Panc1 (cell line): Measurements from ENCODE around the gene DSC3. TPM values are rescaled to one million over a fixed set of nuclear protein-coding genes. Genes with fewer than 3 reads are reported as not detected.

Source experiments
- ATAC-seq: fragments of 200-7000 bp; cut with Tn5 transposase; 2 replicates; pipeline ENCODE4 v1.9.1; 2020; ENCODE audit warnings: mild to moderate bottlenecking, moderate library complexity
- BruUV-seq: library from RNA; stranded (reverse); fragments of 400-500 nt; replicated peaks from 2 replicates; lab custom pipeline; 2021; lab: Mats Ljungman, UMichigan
- CTCF ChIA-PET: fragments of 300-600 bp; sonication (Branson Sonifier 250); formaldehyde crosslinking; loops from one replicate; lab custom pipeline; 2022; ENCODE audit warnings: antibody characterized with exemption; lab: Charles Lee
- POLR2A ChIA-PET: fragments of 300-600 bp; sonication (Branson Sonifier 250); formaldehyde crosslinking; loops from one replicate; lab custom pipeline; 2022; ENCODE audit warnings: antibody characterized with exemption; lab: Charles Lee
- DNase-seq: peaks from one replicate; pipeline ENCODE4 v3.0.0-alpha.2; 2010; ENCODE audit warnings: low read depth, low spot score
- H3K27ac ChIP-seq: 2 replicates; pipeline ENCODE4 v1.5.1; 2011; ENCODE audit warnings: mild to moderate bottlenecking, low read length, inconsistent platforms
- H3K27me3 ChIP-seq: fragments of 200-500 bp; sonication (Bioruptor generic); 2 replicates; pipeline ENCODE4 v1.6.0; 2014; ENCODE audit warnings: low read length, inconsistent platforms; ENCODE audit not compliant: control insufficient read depth, insufficient read depth
- H3K36me3 ChIP-seq: fragments of 200-500 bp; sonication (Bioruptor generic); 2 replicates; pipeline ENCODE4 v1.5.1; 2014; ENCODE audit warnings: inconsistent platforms, mild to moderate bottlenecking, low read length, moderate library complexity; ENCODE audit not compliant: control insufficient read depth, insufficient read depth
- H3K4me1 ChIP-seq: 2 replicates; pipeline ENCODE4 v1.5.1; 2011; ENCODE audit warnings: inconsistent platforms, mild to moderate bottlenecking, low read length, moderate library complexity; ENCODE audit not compliant: control insufficient read depth, insufficient read depth
- H3K4me3 ChIP-seq, 2 experiments: 2 replicates each; pipeline ENCODE4 v1.5.1; 2011 to 2012; ENCODE audit warnings: low read depth in 2 of 2, low read length in 2 of 2, mild to moderate bottlenecking in 2 of 2, inconsistent platforms in 1 of 2, moderate library complexity in 1 of 2
- H3K9me3 ChIP-seq: fragments of 200-500 bp; sonication (Bioruptor generic); 2 replicates; pipeline ENCODE4 v1.5.1; 2014; ENCODE audit warnings: low read depth, mild to moderate bottlenecking, inconsistent platforms, low read length, moderate library complexity; ENCODE audit not compliant: control insufficient read depth, insufficient read depth
- CTCF ChIP-seq: fragments of 450-650 bp; IDR thresholded peaks from 2 replicates; pipeline ENCODE4 v1.5.1; 2017; ENCODE audit warnings: mild to moderate bottlenecking
- POLR2AphosphoS5 ChIP-seq: IDR thresholded peaks from 2 replicates; pipeline ENCODE4 v1.6.1; 2012; ENCODE audit warnings: mild to moderate bottlenecking, low read depth, low read length, moderate library complexity
- REST ChIP-seq, 2 experiments: IDR thresholded peaks; 2 replicates each; pipeline ENCODE4 v1.6.1; 2011 to 2012; ENCODE audit warnings: low read depth in 2 of 2, control low read depth in 1 of 2, low read length in 1 of 2, mild to moderate bottlenecking in 1 of 2, moderate library complexity in 1 of 2; ENCODE audit not compliant: insufficient read depth in 1 of 2
- SIN3A ChIP-seq: IDR thresholded peaks from 2 replicates; pipeline ENCODE4 v1.6.1; 2012; ENCODE audit warnings: low read depth, mild to moderate bottlenecking, low read length, moderate library complexity, borderline replicate concordance; ENCODE audit not compliant: insufficient read depth
- TCF7L2 ChIP-seq: IDR thresholded peaks from 2 replicates; pipeline ENCODE4 v1.6.1; 2011; ENCODE audit warnings: mild to moderate bottlenecking, low read depth, low read length, inconsistent platforms
- in situ Hi-C: cut with HindIII; loops from 2 replicates; pipeline ENCODE4 v1.10.0; 2016; ENCODE audit warnings: low sequenced_read_pairs, low pct_unique_long_range_greater_than_20kb
- intact Hi-C: fragments of 100-400 bp; cut with micrococcal nuclease; formaldehyde crosslinking; loops from one replicate; pipeline ENCODE4 v1.10.0; 2022; ENCODE audit not compliant: unreplicated experiment
- total RNA-seq: library from RNA; stranded (reverse); gene quantifications from one replicate; pipeline ENCODE4 v1.2.1, GENCODE V29; 2021; ENCODE audit not compliant: unreplicated experiment

DSC3 gene
- total RNA-seq, 1 experiment from 2014 or later: 0.23 TPM

- POLR2A ChIA-PET: no interaction called here
- H3K27ac ChIP-seq: no peak overlapping the region
- H3K4me3 ChIP-seq: no peak overlapping the region
- no peak for DNase-seq
- H3K36me3 ChIP-seq: no peaks in the 10 kb centered on the region
- CTCF ChIA-PET: no interaction called here
- TF ChIP-seq TCF7L2 (no peak), CTCF (no peak), POLR2AphosphoS5 (no peak), REST (IDR thresholded peaks at IDR 0.05; ENCODE audit: insufficient read depth in 1 of 2, low read depth in 2 of 2, low read length in 1 of 2) (no peak), SIN3A (no peak)
- H3K27me3 ChIP-seq: no peaks in the 10 kb centered on the region
- in situ Hi-C loops (no loop called here), intact Hi-C loops (no loop called here)
- no peaks in the 10 kb centered on the region for H3K4me1 ChIP-seq
- no peak for ATAC-seq
- no TSS peak for BruUV-seq
- H3K9me3 ChIP-seq: no peaks in the 10 kb centered on the region
Measured at GRCh38 chr18:31088532-31088931, 46.0 kb upstream of the DSC3 start.

- ATAC-seq: no peak
- TF ChIP-seq SIN3A (no peak), CTCF (no peak), POLR2AphosphoS5 (no peak), REST (IDR thresholded peaks at IDR 0.05; ENCODE audit: insufficient read depth in 1 of 2, low read depth in 2 of 2, low read length in 1 of 2) (no peak), TCF7L2 (no peak)
- POLR2A ChIA-PET: no interaction called here
Measured at GRCh38 chr18:31079973-31080372, 37.4 kb upstream of the DSC3 start.

More at GRCh38 chr18:31079973-31080372, 37.4 kb upstream of the DSC3 start:
- DNase-seq: no peak
- in situ Hi-C loops: no loop called here
- no TSS peak for BruUV-seq
- Histone ChIP-seq H3K27me3 (no peaks in the 10 kb centered on the region), H3K4me1 (no peaks in the 10 kb centered on the region), H3K27ac (no peak overlapping the region), H3K9me3 (no peaks in the 10 kb centered on the region), H3K4me3 (no peak overlapping the region), H3K36me3 (no peaks in the 10 kb centered on the region)
- intact Hi-C loops: no loop called here
- CTCF ChIA-PET: interaction anchor here (0.6 kb wide), 1 partner anchor 103 kb away, joined by 4 read pairs; no protein-coding TSS in a partner anchor
